Measurements from ENCODE around the gene EID2B.

The EID2B gene

DNA sequence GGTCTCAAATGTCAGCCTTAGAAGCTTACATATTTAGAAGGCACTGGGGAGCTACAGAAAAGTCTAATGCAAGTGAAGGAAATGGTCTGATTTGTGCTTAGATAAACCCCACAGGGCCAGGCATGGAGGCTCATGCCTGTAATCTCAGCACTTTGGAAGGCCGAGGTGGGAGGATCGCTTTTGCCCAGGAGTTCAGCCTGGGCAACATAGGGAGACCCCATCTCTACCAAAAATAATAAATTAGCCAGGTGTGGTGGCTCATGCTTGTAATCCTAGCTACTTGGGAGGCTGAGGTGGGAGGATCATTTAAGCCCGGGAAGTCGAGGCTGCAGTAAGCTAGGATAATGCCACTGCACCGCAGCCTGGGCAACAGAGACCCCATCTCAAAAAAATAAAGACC, 36.6 kb downstream of the EID2B start:
- no peak for TF ChIP-seq RARB (CRISPR knock-in tag; IDR thresholded peaks at IDR 0.05)
- no peak for TF ChIP-seq ISL1 (CRISPR knock-in tag; IDR thresholded peaks at IDR 0.05)
- no peak for TF ChIP-seq SNAI2 (CRISPR knock-in tag; IDR thresholded peaks at IDR 0.05)
- TF ChIP-seq ZNF8 (CRISPR knock-in tag; IDR thresholded peaks at IDR 0.05), result no peak
- no peak for TF ChIP-seq ZNF70 (CRISPR knock-in tag; IDR thresholded peaks at IDR 0.05)
- TF ChIP-seq CSRNP3 (CRISPR knock-in tag; IDR thresholded peaks at IDR 0.05), result no peak
- TF ChIP-seq ZFP3 (CRISPR knock-in tag; IDR thresholded peaks at IDR 0.05), result no peak
- TF ChIP-seq TCF4 (CRISPR knock-in tag; IDR thresholded peaks at IDR 0.05; ENCODE audit: borderline replicate concordance), result no peak
- TF ChIP-seq, protein P1, sequence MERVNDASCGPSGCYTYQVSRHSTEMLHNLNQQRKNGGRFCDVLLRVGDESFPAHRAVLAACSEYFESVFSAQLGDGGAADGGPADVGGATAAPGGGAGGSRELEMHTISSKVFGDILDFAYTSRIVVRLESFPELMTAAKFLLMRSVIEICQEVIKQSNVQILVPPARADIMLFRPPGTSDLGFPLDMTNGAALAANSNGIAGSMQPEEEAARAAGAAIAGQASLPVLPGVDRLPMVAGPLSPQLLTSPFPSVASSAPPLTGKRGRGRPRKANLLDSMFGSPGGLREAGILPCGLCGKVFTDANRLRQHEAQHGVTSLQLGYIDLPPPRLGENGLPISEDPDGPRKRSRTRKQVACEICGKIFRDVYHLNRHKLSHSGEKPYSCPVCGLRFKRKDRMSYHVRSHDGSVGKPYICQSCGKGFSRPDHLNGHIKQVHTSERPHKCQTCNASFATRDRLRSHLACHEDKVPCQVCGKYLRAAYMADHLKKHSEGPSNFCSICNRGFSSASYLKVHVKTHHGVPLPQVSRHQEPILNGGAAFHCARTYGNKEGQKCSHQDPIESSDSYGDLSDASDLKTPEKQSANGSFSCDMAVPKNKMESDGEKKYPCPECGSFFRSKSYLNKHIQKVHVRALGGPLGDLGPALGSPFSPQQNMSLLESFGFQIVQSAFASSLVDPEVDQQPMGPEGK (CRISPR knock-in tag; IDR thresholded peaks at IDR 0.05; ENCODE audit: borderline replicate concordance), result no peak
- no peak for ATAC-seq

- TF ChIP-seq, protein P1 (CRISPR knock-in tag; IDR thresholded peaks at IDR 0.05; ENCODE audit: borderline replicate concordance), result no peak
- TF ChIP-seq ZC3H10 (CRISPR knock-in tag; IDR thresholded peaks at IDR 0.05), result no peak
- TF ChIP-seq ZFP3 (CRISPR knock-in tag; IDR thresholded peaks at IDR 0.05), result no peak
- no peak for TF ChIP-seq CSRNP3 (CRISPR knock-in tag; IDR thresholded peaks at IDR 0.05)
- TF ChIP-seq BACH2 (CRISPR knock-in tag; IDR thresholded peaks at IDR 0.05; ENCODE audit: borderline replicate concordance), result no peak
- TF ChIP-seq, protein P2, sequence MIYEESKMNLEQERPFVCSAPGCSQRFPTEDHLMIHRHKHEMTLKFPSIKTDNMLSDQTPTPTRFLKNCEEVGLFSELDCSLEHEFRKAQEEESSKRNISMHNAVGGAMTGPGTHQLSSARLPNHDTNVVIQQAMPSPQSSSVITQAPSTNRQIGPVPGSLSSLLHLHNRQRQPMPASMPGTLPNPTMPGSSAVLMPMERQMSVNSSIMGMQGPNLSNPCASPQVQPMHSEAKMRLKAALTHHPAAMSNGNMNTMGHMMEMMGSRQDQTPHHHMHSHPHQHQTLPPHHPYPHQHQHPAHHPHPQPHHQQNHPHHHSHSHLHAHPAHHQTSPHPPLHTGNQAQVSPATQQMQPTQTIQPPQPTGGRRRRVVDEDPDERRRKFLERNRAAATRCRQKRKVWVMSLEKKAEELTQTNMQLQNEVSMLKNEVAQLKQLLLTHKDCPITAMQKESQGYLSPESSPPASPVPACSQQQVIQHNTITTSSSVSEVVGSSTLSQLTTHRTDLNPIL (CRISPR knock-in tag; IDR thresholded peaks at IDR 0.05; ENCODE audit: low read depth), result no peak
- ATAC-seq, result no peak
Measured at GRCh38 chr19:39494661-39495060, 38.0 kb downstream of the EID2B start.

- ATAC-seq, result no peak
- TF ChIP-seq ZC3H10 (CRISPR knock-in tag; IDR thresholded peaks at IDR 0.05) (no peak), POU6F1 (CRISPR knock-in tag; IDR thresholded peaks at IDR 0.05; ENCODE audit: borderline replicate concordance, low read depth) (no peak), BACH2 (CRISPR knock-in tag; IDR thresholded peaks at IDR 0.05; ENCODE audit: borderline replicate concordance) (no peak), SNAI2 (CRISPR knock-in tag; IDR thresholded peaks at IDR 0.05) (no peak), RARB (CRISPR knock-in tag; IDR thresholded peaks at IDR 0.05) (no peak), ZNF565 (CRISPR knock-in tag; conservative IDR thresholded peaks at IDR 0.05; ENCODE audit: low read depth) (no peak), ZNF8 (CRISPR knock-in tag; IDR thresholded peaks at IDR 0.05) (no peak), ISL1 (CRISPR knock-in tag; IDR thresholded peaks at IDR 0.05) (no peak), CSDC2 (CRISPR knock-in tag; IDR thresholded peaks at IDR 0.05) (no peak), TOX (CRISPR knock-in tag; IDR thresholded peaks at IDR 0.05; ENCODE audit: borderline replicate concordance) (no peak), OSR1 (CRISPR knock-in tag; IDR thresholded peaks at IDR 0.05) (no peak), ZFP3 (CRISPR knock-in tag; IDR thresholded peaks at IDR 0.05) (no peak)
- TF ChIP-seq, protein P2 (CRISPR knock-in tag; IDR thresholded peaks at IDR 0.05; ENCODE audit: low read depth), result no peak
- TF ChIP-seq, protein P1 (CRISPR knock-in tag; IDR thresholded peaks at IDR 0.05; ENCODE audit: borderline replicate concordance), result no peak
- TF ChIP-seq, protein P3, sequence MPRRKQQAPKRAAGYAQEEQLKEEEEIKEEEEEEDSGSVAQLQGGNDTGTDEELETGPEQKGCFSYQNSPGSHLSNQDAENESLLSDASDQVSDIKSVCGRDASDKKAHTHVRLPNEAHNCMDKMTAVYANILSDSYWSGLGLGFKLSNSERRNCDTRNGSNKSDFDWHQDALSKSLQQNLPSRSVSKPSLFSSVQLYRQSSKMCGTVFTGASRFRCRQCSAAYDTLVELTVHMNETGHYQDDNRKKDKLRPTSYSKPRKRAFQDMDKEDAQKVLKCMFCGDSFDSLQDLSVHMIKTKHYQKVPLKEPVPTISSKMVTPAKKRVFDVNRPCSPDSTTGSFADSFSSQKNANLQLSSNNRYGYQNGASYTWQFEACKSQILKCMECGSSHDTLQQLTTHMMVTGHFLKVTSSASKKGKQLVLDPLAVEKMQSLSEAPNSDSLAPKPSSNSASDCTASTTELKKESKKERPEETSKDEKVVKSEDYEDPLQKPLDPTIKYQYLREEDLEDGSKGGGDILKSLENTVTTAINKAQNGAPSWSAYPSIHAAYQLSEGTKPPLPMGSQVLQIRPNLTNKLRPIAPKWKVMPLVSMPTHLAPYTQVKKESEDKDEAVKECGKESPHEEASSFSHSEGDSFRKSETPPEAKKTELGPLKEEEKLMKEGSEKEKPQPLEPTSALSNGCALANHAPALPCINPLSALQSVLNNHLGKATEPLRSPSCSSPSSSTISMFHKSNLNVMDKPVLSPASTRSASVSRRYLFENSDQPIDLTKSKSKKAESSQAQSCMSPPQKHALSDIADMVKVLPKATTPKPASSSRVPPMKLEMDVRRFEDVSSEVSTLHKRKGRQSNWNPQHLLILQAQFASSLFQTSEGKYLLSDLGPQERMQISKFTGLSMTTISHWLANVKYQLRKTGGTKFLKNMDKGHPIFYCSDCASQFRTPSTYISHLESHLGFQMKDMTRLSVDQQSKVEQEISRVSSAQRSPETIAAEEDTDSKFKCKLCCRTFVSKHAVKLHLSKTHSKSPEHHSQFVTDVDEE (CRISPR knock-in tag; IDR thresholded peaks at IDR 0.05), result no peak
Measured at GRCh38 chr19:39492788-39493187, 39.9 kb downstream of the EID2B start.
